HG03135 (cell line): ENCODE results near the gene SLC9A8.

Experiments
- ATAC-seq: cut with Tn5 transposase; IDR thresholded peaks from one replicate; pipeline ENCODE4 v1.9.1; 2021; ENCODE audit warnings: mild to moderate bottlenecking, moderate library complexity; ENCODE audit not compliant: unreplicated experiment

Gene SLC9A8

DNA sequence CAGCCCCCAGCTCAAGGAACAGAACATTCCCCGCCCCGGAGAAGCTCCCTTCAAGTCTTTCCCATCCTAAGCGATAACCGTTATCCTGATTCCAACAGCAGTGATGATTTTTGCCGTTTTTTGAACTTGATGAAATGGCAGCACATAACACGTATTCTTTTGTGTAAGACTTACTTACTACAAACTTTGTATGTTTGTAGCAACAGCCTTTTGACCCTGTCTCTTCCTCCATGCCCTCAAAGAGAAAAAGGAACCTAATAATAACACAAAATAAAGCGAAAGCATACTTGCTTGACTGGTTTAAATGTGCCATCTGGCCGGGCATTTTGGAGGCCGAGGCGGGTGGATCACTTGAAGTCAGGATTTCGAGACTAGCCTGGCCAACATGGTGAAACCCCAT, 26.4 kb upstream of the SLC9A8 start:
- peak; percentile 25 for ATAC-seq

DNA sequence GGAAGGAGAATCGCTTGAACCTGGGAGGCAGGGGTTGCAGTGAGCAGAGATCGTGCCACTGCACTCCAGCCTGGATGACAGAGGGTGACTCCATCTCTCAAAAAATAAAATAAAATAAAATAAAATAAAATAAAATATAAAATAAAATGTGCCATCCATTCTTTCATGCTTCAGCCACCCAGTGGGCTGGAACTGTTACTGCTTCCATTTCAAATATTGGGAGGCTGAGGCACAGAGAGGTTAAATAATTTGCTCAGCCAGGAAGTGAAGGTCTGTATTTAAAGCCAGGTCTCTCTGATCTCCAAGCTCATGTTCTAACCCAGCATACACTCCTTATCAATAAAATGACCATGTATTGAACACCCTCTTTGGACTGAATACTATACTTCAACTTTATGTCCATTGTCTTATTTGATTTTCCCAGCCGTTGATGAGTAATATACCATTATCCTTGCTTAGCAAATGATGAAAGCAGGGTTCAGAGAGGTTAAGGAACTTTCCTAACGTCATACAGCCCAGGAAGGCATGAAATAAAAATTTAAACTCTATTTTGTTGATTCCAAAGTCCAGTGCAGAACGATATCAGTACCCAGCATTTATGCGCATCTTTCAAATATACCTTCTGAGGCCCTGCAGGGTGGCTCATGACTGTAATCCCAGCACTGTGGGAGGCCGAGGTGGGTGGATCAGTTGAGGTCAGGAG, 25.8 kb upstream of the SLC9A8 start:
- ATAC-seq: no peak

DNA sequence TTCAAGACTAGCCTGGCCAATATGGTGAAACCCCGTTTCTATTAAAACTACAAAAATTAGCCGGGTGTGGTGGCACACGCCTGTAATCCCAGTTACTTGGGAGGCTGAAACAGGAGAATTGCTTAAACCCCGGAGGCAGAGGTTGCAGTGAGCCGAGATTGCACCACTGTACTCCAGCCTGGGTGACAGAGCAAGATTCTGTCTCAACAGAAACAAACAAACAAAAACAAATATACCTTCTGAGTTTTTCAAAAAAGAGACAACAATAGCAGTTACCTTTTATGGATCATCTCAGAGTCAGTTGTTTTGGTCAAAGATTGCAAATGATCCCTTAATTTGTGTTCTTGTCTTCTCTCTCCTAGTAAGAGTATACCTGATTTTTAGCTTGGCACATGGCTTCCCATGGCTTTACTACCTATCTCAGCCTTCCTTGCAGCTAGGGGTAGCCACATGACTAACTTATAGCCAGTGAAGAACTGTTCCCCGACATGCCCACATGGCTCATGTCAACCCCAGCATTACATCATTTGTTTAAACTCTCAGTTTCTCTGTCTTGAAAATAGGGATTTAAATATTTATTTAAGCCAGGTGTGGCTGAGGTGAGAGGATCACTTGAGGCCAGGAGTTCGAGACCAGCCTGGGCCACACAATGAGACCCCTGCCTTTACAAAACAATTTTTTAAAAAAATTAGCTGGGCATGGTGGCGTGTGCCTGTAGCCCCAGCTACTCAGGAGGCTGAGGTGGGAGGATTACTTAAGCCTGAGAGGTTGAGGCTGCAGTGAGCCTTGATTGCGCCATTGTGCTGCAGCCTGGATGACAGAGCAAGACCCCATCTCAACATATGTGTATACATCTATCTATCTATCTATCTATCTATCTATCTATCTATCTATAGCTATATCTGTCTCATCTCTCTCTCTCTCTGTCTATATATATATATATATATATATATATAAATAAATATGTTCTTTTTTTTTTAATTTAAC, 25.0 kb upstream of the SLC9A8 start:
- no peak for ATAC-seq

DNA sequence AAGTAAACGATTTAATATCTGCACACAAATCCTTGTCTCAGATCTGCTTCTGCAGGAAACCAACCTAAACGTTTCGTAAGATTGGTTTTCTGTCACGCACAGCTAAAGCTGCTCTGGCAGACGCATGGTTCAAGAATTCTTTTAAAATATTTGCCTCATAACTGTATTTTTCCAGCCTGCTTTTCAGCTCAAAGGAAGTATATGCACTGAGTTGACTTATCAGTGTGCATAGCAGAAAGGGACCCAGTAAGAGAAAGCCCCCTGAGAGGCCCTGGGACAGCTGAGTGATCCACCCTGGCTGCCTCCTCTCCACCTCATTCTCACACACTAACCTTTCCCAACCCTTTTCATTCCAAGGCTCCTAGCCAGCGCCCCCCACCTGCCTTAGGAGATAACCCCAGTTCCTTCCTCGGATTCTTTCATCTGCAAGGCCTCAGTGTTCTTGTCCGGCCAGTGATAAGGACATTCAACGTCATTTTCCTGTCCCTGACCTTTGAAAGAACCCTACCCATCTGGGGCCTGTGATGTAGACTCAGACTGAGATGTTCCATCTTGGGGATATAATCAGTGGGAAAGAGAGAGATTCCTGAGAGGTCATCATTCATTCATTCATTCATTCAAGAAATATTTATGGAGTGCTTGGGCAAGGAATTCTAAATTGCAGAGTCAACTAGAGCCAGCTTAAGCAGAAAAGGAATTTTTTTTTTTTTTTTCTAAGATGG, 22.4 kb upstream of the SLC9A8 start:
- ATAC-seq: no peak

DNA sequence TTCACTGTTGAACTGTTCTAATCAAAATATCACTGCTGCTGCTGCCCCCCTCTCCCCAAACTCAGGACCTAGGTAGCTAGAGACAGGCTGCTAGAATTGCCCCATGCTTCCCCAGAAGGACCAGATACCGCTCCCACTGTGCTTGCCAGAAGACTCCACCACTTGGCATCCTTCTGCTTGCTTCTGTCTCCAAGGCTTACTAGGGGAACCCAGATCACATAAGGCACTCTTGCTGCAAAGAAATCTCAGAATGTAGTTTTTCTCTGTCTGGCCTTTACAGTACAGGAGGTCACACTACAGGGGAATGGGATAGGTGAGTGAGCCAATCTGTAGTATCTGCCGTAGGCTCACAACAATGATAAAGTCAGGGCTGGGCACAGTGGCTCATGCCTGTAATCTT, 21.5 kb upstream of the SLC9A8 start:
- no peak for ATAC-seq

DNA sequence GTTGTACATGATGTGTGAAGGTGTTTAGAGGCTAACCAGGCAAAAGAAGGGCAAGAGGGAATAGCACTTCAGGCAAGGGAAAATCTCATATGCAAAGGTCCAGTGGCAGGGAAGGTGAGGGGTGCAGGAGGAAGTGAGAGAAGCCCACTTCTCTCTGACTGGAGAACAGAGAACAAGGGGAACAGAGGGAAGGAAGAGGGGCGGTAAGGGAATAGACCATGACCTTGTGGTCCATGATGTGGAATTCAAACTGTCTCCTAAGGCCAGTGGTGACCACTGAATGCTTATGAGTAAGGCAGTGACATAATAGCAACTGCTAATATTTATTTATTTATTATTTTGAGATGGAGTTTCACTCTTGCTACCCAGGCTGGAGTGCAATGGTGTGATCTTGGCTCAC, 20.6 kb upstream of the SLC9A8 start:
- ATAC-seq: no peak

DNA sequence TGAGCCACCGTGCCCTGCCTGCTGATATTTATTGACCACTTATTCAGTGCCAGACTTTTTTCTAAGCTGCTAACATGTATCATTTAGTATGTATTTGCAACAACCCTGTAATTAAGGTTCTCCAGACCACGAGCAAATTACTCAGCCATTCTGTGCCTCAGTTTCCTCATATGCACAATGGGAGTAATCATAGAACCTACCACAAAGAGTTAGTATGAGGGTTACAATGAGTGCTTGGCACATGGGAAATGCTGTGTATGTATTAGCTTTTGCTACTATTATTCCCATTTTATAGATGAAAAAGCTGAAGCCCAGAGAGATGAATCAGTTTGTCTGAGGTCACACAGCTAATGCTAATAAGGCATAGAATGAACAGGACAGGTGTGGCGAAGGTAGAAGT, 20.0 kb upstream of the SLC9A8 start:
- no peak for ATAC-seq

DNA sequence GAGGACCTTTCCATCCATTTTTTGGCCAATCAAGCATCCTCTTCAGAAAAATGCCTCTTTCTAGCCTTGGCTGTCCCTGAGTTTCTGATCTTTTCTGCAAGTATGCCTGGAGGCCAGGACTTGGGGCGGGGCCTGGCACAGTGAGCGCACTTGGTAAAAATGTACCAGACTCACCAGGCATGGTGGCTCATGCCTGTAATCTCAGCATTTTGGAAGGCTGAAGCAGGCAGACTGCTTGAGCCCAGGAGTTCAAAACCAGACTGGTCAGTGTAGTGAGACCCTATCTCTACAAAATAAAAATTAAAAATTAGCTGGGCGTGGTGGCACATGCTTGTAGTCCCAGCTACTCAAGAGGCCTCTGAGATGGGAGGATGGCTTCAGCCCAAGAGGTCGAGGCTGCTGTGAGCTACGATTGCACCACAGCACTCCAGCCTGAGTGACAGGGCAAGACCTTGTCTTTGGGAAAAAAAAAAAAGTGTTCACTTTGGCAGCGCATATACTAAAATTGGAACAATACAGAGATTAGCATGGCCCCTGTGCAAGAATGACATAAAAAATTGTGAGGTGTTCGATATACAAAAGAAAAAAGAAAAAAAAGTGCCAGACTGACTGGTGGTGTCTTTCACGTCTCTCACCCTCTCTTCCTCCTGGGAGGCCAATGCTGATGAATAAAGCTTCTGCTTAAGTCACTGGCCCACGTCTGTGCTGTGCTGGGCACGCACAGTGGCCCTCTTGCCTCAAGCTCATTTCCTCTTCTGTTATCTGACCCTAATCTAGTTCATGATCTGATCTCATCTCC, 18.1 kb upstream of the SLC9A8 start:
- no peak for ATAC-seq

DNA sequence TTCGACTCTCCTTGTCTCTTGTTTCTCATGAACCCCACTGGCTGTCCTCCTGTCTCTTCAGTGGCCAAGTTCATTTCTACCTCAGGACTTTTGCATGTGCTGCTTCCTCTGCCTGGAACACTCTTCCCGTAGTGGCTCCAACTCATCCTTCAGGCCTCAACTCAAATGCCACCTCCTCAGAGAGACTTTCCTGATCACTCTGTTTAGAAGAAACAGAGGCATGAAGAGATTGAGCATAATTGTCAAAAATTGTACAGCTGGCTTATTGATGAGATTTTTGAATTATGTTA, 17.5 kb upstream of the SLC9A8 start:
- no peak for ATAC-seq

DNA sequence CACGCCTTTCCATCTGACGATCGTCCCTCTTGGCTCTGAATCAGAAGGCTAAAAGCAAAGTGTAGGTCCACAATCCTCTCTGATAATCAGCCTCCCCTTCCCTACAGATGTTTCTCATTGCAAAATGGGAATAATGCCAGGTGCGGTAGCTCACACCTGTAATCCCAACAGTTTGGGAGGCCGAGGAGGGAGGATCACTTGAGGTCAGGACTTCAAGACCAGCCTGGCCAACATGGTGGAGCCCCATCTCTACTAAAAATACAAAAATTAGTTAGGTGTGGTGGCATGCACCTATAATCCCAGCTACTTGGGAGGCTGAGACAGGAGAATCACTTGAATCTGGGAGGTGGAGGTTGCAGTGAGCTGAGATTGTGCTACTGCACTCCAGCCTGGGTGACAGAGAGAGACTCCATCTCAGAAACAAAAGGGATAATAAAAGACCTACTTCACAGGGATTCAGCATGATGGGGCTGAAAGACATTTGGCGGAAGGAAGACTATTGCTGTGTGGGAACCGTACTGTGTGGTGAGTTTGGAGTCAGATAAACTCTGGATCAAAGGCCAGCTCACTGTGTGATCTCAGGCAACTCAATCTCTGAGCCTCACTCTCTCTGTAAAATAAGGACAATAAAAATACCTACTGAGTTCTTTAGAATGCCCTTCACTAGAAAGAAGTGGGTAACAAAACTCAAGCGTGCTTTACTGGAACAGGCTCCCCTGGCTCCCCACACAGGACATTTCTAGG, 15.9 kb upstream of the SLC9A8 start:
- no peak for ATAC-seq

DNA sequence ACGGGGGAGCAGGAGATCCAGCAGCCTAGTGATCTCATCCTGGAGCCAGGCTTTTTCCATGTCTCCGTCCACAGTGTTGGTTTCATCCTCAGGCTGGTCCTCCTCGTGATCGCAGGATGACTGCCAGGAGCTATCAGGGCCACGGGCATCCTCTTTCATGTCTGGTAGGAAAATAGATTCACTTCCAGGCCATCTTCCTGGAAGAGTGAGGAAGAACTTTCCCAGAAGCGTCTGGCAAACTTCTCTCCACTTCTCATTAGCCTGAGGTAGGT, 15.3 kb upstream of the SLC9A8 start:
- no peak for ATAC-seq

DNA sequence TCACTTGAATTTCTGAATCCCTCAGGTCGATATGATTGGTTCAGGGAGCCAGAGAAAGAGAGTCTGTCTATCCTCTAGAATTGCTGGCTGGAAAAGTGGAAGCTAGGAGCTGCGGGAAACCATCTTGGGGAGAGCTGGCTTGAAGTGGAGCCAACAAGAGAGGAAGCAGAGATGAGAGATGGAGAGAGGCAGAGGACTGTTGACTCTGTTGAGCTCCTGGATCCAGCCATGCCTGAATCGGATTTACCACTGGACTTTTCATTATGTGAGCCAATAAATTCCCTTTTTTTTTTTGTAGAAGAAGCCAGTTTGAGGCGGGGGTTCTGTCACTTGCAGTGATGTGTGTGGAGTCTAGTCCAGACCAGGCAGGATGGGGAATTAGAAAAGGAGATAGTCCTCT, 13.9 kb upstream of the SLC9A8 start:
- ATAC-seq: no peak

DNA sequence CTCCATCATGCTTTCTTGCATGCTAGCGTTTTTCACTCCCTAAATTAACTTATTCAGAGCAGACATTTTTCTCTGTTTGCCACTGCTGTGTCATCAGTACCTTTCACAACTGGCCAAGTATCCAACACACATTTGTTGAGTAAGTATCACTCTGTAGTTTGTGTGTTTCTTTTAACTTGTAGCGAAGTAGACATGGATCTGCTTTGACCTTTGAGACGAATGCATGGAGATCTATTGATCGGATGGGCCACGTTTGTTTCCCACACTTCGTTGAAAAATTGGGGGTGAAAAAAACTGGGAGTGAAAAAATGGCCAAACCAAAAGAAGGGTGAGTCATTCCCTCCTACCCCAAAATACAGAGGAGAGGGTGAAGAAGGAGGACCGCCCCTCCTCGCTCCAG, 12.9 kb upstream of the SLC9A8 start:
- no peak for ATAC-seq

DNA sequence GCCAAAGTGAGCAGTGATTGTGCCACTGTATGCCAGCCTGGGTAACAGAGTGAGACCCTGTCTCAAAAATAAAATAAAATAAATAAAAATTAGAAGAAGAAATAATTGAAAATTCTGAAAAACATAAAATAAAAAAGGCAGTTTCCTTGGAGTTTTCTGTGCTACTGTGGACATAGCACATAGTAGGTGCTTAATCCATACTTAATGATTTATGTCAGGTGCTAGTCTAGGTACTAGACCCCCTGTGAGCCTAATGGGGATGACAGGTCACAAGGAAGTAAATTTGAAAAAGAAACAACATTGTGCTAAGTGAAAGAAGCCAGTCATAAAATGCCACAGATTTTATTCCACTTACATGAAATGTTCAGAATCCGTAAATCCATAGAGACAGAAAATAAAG, 9.2 kb upstream of the SLC9A8 start:
- ATAC-seq: no peak

DNA sequence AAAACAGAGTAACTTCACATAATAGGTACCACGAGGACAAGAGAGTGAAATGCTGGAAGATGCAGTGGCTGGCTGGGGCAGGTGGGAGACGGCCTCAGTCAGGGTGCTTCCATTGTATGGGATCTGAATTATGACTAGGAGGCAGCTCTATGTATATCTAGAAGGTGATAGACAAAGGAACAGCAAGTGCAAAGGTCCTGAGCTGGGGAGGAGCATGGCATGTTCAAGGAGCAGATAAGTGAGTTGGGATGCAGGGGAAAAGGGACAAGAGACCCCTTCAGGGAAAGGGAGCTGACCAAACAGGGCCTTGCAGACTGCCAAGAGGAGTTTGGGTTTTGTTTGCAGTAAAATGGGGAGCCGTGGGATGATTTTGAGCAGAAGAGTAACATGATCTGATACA, 8.3 kb upstream of the SLC9A8 start:
- ATAC-seq: no peak

DNA sequence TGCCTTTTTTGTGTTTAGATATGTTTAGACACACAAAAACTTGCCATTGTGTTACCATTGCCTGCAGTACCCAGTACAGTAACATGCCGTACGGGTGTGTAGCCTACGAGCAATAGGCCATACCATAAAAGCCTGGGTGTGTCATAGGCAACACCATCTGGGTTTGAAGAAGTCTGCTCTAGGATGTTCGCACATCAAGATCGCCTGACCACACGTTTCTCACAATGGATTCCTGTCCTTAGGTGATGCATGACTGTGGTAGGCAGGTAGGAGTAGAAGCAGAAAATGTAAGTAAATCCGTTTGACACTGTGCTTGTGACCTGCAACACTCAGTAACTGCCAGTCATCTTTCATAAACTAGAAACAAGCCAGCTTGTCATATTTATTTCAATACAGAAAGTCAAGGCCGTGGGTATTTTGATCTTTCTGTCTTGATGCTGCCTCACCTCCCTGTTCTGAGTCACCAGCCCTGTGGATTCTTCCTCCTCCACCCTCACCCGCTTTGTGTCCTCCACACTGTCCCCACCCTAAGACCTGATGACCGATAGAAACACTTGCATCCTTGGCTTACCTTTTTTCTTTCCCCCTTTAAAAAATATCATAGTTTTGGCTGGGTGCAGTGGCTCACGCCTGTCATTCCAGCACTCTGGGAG, 7.3 kb upstream of the SLC9A8 start:
- ATAC-seq: peak; percentile 51

DNA sequence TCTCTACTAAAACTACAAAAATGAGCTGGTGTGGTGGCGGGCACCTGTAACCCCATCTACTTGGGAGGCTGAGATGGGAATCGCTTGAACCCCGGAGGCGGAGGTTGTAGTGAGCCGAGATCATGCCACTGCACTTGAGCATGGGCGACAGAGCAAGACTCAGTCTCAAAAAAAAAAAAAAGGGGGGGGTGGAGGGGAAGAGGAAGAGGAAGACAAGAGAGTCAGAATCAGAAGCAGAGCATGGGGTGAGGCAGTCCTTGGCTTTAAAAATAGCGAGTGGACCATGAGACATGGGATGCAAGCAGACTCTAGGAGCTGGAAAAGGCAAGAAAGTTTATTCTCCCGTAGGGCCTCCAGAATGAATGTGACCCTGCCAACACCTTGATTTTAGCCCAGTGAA, 3.9 kb upstream of the SLC9A8 start:
- no peak for ATAC-seq

DNA sequence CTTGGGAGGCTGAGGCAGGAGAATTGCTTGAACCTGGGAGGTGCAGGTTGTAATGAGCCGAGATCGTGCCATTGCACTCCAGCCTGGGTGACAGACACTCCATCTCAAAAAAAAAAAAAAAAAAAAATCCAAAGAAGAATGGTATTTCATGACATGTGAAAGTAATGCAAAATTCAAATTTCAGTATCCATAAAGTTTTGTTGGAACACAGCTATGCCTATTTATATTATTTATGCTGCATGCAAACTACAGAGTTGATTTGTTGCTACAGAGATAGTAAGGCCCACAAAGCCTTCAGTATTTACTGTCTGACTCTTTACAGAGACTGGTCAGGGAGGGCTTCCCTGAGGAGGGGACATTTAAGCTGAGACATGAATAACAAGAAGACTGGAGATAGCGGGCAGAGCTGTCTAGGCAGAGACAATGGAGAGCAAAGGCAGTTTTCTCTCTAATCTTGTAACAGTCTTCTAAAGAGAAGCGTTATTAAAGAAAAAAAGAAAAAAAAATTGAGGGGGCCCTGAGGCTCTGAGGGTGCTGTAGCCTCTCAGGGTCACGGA, 2.7 kb upstream of the SLC9A8 start:
- ATAC-seq: no peak

DNA sequence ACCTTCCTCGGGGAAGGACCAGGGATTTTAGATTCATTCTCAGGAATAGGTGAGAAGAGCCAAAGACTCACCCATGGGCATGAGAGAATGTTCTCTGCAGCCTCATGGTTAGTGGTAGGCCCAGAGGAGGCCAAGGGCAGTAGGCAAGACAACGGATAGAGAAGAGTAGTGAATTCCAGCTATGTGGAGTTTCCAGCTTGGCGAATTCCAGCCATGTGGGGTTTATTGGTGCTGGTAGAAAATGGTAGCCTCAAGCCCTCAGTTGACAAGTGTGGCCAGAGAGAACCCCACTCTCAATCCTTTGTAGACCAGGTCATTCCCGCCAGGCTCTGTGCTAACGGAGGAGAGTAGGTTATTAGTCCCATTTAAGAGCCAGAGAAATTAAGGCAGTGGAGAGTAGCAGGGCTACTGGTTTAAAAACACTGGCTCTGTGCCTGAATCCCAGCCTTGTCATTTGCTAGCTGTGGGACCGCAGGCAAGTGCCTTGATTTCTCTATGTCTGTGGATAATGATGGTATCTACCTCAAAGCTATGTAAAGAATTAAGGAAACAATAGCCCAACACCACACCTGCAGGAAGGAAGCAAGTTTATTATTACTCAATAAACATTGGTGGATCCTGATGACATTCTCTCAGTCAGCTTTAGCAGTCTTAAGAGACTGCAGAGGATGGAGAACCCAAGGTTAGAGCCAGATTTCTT, 2.0 kb upstream of the SLC9A8 start:
- no peak for ATAC-seq
